NCI-H2227 (cell line): Measurements from ENCODE around the gene ASB10.

Source experiments
- DNase-seq: peaks from one replicate; lab custom pipeline; 2025; ENCODE audit not compliant: unreplicated experiment; lab: John Stamatoyannopoulos, UW

The ASB10 gene

DNA sequence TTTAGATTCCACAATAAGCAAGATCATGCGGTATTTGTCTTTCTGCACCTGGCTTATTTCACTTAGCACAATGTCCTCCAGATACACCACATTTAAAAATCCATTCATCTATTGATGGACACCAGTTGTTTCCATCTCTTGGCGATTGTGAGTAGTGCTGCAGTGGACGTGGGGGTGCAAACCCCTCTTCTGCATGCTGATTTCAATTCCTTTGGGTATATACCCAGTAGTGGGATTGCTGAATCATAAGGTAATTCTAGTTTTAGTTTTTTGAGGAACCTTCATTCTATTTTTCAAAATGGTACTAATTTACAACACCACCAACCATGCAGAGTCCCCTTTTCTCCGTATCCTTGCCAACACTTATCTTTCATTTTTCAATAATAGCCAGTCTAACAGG lies 2.0 kb upstream of the ASB10 start:
- DNase-seq, result no peak

DNA sequence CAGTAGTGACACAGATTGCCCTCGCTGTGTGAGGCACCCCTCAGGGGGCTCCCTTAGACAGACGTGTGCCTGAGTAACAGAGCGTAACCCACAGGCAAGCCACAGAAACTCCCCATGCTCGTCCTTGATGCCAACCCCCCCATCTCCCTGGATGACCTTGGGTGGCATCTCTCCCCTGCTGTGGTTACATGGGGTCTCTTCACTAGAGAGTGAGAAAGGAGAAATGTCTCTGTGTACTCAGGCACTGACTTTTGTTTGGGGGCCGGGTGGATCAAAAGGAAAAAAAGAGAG lies 1.1 kb upstream of the ASB10 start:
- DNase-seq, result no peak

DNA sequence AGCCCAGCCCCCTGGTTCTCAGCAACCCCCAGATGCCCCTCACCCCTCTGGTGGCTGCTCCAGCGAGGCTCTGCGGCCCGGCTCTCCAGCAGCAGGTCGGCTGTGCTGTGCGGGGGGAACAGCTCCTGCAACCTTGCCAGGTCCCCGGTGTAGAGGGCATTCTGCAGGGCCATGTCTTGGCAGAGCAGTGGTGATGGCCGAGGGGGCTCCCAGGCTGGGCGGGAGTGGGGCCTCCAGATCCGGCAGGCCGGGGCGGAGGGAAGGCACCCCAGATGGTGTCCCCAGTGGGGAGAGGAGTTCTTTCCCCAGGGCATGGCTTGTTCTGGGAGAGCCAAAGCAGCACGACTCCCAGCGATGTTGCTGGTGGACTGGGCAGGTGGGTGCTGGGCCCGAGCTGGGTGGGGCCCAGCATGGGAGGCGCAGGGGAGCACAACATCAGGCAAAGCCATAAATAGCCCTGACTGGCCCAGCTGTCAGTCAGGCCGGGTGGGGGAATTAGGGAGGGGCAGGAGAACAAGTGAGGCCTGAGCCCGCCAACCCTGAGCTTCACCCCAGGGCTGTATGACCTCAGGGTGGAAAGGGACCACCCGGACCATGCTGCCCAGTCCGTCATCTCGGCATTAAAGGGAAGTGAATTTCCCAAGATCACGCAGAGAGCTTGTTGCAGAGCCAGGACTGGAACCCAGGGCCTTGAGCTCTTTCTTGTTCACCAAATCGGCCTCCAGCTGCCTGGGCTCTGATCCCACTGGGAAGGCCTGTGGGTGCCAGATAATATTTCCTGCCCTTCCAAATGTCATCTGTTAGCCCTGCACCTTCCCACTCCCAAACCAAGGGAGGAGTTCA lies 580 bp upstream of the ASB10 start:
- no peak for DNase-seq

DNA sequence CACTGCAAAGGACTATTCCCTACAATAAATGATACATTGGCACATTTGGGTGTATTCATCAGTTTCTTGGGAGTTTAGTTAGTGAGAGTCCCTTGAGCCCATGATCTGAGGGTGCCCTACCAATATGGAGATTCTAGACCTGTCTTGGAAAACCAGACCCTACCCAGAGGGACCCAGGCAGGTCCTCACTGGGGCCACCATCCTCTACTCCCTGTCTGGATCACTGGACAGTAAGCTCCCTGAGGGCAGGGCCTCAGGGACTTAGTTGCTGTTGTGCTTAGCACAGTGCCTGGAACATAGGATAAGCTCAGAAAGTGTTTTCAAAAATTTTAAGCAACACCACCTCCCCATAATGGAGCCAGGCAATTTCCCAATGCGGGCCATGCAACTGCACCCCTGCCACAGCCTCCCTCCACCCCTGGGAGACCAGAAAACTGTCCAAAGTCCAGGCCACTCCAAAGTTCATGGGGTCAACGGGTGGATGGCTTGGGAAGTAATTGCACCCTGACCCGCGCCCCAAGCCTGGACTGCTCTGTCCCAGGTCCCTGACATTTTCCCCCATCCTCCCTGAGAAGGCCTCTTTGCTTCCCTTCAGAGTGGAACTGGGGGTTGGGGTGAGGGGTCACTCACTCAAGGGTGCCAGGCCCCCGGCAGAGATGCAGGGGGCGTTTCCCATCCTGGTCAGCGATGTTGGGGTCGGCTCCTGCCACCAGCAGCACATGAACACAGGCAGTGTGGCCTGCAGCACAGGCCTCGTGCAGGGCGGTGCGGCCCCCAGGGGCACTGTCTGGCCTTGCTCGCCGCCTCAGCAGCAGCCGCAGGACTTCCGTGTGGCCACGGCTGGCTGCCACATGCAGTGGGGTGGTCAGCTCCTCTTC lies 1.0 kb downstream of the ASB10 start:
- DNase-seq, result no peak

DNA sequence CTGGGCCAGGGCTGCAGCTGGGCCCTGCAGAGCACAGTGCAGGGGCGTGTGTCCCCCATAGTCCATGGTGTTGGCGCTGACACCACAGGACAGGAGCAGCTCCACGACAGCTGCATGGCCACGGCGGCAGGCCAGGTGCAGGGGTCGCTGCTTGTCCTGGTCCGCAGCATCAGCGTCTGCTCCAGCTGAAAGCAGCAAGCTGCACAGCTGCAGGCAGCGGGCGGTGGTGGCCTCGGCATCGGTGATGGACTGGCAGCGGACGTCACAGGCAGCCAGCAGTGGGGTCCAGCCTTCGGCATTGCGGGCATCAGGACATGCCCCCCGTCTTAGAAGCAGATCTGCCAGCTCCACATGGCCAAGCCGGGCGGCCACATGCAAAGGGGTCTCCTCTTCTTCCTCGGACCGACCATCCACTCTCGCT lies 6.0 kb downstream of the ASB10 start:
- no peak for DNase-seq

DNA sequence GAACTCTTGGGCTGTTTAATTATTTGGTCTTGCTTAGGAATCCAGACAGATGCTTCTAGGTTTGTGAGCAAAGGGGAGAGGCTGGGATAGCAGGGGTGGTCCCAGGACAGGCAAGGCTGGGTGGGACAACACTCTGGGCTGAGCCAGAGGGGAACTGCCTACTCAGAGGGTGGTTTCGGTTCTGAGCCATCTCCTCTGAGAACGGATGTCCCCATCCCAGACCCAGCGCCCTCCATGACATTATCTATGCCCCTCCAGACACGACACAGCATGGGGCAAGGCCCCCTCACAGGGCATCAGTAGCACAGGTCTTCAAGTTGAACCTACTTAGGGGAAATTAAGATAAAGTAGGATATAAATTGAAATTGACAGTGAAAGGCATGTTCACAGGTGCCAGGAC lies 7.1 kb downstream of the ASB10 start:
- DNase-seq, result no peak

DNA sequence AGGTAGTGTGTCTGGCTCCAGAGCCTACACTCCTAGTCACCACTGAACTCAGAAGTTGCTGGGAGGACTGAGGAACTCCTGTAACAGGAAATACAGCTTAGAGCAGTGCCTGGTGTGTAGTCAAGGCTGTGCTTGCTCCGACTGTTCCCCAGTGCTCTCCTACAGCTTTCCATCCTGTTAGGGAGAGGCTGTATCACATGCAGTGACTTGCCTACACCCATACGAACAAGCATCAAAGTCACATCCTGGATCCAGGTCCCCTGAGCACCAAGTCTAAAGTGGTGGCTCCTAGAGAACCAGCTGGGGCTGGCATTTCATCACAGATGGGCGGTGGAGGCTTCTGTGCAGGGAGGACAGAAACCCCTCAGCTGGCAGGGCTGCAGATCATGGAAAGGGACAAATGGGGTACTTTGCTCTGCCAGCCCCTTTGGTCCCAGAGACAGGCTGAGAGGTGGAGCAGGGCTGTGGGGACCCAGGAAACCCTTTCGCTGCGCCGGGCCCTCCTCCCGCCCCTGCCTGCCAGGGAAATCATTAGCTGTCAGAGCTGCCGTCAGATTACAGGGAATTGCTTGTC lies 7.7 kb downstream of the ASB10 start:
- DNase-seq, result no peak

DNA sequence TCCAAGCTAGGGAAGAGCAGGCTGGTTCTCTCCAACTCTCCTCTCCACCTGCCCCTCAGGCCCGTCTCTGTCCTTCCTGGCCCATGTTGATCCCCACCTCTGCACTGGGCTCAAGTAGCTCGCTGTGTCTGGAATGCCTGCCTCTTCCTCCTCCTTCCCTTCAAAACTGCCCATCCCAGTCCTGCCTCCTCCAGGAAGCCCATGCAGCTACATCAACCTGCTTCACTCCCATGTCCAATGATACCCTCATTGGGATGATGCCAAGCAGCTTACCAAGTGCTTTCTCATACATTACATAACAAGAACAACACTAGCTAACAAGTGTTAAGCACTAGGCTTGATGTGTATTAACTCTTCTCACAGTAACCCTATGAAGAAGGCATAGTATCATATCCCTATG lies 8.2 kb downstream of the ASB10 start:
- DNase-seq, result no peak

DNA sequence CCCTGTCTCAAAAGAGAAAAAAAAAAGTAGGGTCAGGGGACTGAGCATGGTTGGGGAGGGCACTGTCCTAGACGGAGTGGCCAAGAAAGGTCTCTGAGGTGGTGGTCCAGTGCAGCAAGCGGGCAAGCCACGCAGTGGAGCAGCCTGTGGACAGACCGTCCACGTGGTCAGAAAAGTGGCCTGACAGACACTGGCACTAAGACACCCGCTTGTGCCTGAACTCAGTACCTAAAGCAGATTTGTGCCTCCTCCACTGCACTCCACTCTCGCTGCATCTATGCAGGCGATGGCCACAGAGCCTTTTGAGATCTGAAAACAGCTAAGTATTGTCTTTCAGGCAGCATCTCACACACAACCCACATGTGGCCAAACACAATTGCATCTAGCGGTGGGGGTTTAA lies 8.8 kb downstream of the ASB10 start:
- DNase-seq, result peak; percentile 20

DNA sequence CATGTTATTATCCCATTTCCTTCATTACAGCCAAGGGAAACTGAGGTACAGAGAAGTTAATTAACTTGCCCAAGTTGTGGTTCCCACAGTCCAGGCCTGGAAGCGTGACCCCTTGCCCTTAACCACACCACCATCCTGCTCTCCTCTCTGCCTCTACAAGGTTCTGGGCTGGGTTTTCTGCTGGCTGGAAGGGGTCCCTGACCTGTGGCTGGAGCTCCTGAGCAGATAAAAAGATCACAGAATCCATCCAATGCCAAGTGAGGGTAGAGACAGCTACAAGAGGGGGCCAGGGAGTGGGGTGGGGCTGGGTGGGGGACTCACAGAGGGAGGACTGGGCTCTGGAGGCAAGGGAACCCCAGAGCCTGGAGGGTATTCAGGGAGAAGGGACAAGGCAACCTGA lies 9.7 kb downstream of the ASB10 start:
- DNase-seq, result no peak

DNA sequence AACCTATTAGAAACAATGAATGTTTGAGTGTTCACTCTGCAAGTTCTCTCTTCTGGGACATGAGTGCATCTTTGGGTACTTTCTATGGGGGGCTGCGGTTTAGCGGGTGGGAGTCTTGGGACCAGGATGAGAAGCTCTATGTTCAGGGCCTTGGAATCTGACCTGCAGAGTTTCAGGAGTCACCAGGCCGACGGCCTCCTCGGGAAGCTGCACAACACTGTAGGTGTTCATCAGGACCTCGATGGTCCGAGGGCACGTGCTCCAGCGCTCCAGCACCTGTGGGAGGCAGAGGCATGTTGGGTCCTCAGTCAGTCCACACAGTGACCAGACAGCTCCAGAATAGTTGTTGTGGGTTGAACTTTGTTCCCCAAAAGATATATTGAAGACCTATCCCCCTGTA lies 10.6 kb downstream of the ASB10 start:
- DNase-seq, result no peak

DNA sequence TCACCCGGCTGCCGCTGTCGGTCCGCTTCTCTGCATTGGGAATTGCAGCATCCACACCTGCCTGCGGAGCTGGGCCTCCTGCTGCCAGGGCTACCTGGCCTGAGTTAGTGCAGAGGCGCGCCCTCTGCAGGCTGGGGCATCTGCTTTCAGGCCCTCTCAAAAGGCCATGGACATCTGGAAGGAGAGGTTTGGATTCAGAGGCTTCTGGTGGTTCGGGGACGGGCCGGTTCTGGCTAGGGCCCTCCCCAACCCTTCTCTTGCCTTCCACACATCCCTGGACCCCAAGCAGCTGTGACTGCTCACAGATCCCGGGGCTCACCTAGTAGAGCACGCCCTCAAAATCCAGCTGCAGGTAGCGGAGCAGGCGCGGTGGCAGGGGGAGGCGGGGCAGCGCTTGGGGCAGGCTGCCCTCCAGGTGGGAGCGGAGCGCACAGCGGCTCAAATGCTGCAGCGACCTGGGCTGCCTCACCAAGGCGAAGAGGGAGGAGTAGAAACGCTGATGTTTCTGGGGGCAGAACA lies 11.2 kb downstream of the ASB10 start:
- DNase-seq, result no peak

DNA sequence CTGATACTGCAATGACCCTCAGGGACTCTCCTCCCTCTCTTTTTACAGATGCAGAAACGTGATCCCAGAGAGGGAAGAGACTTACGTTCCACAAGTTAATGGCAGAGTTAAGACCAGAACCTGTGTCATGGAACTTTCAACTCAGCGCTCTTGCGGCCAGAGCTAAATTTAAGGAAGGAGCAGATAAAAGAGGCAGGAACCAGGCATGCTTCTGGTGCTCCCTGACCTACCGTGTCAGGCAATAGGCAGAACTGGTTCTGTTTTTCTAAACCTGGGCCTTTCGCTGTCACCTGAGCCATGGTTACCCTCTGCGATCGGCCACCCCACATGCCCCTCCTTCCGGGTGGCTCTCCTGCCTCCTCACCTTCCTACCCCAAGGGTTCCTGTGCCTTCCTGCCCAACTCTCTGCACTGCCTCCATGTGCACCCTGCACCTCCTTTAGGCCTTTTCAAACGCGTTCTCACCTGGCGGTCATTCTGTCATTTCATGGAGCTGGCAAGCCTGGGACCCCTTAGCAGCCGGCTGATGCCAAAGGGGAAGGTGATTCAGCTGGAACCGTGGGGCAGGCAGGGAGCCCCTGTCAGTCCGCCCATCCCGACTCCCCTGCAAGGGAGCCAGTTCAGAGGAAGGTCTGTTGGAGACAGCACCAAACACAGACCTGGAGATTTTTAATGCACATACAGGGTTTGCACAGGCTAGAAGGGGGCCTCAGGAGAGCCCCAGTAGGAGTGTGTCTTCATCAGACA lies 11.8 kb downstream of the ASB10 start:
- DNase-seq, result no peak

DNA sequence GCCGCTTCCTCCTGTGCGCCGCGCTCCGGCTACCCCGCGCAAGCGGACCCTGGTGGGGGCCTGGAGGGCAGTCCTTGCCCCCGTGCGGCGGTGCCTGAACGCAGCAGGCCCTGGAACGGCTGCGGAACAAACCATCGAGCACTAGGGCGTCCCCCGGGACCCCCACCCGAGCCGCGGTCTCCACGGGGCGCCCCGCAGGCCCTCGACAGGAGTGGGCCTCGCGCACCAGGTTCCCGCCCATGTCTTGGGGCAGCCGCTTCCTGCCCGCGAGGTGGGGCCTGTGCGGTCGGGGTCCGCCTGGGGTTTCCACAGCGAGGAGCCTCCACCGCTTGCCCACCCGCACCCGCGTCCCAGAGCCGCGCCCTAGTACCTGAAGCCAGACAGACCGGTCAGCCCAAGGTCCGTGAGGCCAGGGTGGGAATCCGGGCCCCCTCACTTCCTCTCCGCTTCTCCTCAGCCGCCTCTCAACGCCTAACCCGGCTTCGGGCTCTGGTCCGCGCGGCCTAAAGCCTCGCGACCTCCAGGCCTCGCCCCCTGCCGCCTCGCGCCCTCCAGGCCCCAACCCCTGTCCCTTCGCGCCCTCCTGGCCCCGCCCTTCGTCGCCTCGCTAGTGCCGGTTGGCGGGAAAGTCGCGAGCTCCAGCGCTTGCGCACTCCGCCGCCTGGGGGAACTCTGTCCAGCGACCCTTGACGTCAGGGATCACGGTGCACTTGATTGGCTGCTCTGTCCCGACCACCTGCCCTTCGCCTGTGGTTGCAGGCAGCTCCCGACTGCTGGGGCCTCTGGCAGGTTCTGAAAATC lies 12.6 kb downstream of the ASB10 start:
- DNase-seq, result no peak

DNA sequence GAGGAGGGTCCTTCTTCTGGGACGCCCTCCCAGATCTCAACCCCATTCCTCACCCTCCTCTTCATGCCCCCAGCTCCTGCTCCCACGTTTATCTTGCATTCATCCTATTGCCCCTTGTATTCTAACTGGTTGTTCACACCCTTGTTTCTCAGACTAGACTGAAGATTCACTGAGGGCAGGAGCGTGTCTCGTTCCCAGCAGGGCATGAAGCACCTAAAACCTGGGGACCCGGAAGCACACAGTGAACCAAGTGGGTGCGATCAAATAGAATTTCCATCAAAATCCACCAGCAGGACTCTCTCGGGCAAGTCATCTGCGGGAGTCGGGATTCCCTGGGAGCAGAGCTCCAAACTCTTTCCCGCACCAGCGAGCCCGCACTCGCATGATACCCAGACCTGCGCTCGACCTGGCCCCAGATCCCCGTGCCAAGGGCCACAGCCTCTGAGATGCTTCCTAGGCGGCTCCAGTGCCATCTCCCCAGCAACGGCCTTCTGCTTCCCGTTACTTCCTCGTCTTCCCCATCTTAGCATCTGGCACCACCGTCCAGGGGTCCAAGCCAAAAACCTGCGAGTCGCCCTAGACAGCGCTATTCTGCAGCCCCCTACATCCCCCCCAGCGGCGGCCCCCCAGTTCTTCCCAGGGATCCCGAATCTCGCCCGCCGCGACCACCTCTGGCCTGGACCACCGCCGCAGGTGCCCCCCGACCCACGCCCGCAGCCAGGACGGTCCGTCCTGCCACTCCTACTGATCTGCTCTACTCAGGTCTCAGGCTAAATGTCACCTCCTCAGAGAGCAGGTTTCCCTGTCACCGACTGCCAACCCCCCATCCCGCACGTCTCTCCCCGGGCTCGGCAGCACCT lies 13.4 kb downstream of the ASB10 start:
- no peak for DNase-seq

DNA sequence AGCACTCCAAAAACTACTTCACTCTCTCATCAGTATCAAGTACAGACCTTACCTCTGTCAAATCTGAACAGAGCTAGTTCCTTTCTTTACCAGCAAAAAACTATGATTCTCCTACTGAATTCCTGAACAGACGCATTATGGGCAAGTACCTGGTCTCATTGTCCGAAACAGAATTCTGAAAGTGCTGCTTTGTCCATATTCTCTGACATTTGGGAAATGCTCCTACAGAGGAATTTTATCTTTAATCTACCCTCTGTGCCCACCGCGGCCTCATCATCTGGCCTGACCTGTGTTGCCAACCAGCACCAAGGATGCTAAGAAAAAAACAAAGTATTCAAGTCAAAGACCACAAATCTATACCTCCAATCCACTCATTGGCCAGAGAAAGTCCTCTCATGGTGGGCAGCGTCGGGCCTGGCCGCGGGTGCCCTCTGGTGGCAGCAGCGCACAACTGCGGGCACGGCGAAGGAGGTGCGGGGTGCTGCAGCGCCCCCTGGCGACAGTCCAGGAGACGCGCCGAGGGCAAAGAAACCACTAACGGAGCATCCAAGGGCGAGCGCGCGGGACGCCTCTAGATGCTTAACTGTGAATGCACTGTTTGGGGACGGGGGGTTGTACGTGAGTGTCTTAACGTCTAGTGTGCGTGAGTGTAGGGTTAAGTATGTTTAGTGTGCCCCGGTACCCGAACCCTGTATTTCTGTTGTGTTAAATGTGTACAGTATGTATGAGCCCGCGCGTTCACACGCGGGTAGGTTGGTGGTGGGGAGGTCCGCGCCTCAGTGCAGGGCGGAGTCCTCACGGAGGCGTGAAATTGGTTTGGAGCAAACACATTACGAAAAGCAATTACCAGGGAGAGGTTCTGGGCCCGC lies 14.5 kb downstream of the ASB10 start:
- peak; percentile 86 for DNase-seq

DNA sequence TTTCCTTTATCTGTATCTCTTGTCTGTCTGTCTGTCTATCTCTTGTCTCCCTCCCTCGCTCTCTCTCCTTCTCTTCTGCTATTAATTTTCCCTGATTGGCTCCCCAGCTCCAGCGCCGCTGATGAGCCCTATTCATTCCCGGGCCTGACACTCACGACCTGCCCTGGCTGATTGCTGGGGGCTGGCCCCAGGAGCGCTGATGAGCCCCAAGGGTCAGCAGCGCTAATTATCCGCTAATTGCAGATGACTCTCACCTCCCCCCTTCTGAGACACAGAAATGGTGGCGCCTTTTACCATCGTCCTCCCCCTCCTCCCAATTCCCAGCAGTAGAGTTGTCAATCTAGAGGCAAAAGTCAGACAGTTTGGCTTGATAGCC lies 18.3 kb downstream of the ASB10 start:
- no peak for DNase-seq

DNA sequence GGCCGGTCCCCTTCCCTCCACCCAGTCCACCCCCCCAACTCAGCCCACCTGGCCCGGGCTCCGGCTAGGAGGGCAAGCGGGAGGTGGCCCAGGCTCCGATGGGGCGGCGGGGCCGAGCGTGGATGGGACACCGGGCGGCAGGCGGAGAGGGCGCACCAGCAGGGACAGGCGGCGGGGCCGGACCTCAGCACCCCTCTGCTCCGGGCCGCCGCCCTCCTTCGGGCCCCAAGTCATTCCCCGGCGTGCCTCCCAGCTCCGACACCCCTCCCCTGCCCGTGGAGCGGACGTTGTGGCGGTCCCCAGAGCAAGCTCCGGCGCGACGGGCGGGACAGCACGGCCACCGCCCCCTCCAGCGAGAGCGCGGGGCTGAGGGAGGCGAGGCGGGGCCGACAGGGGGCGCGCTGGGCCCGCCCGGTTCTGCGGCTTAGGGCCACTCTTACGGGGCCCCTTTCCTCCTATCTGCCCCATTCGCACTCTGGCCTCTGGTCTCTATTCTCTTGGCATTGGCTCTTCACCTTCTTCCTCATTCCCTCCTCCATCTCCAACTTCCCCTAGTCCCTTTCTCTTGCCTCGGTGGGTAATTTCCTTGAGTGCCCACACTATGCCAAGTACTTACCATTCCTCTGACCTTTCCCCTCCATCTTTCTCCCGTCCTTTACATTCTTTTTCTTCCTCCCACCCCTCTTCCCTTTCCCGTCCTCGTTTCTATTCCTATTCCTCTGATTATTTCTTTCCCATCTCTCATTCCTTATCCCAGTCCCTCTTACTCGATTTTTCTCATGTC lies 18.9 kb downstream of the ASB10 start:
- DNase-seq, result peak; percentile 70
